WTC11 (cell line): Measurements from ENCODE around the gene REG4. TPM values are rescaled to one million over a fixed set of nuclear protein-coding genes. Genes with fewer than 3 reads are reported as not detected.
"Not testable (repeated sequence)": the region's sequence is repeated elsewhere in the genome, so short reads cannot be mapped to it uniquely, and the experiment has no call there.

Source experiments
- ATAC-seq: fragments of 200-7000 bp; cut with Tn5 transposase; 2 replicates; pipeline ENCODE4 v1.10.0; 2021; ENCODE audit warnings: mild to moderate bottlenecking, moderate library complexity
- CTCF ChIA-PET: fragments of 300-600 bp; sonication (Branson Sonifier 250); formaldehyde crosslinking; loops from one replicate; lab custom pipeline; 2021; ENCODE audit warnings: antibody characterized with exemption; lab: Charles Lee
- POLR2A ChIA-PET: fragments of 350-600 bp; sonication (Branson Sonifier 250); formaldehyde crosslinking; loops from one replicate; lab custom pipeline; 2021; ENCODE audit warnings: antibody characterized with exemption; lab: Charles Lee
- DNase-seq: peaks from one replicate; pipeline ENCODE4 v3.0.0; 2021; ENCODE audit warnings: low spot score
- H3K27ac Mint-ChIP-seq: 2 replicates; pipeline ENCODE4 v1.8.0; 2021; ENCODE audit warnings: mixed read lengths
- H3K27me3 Mint-ChIP-seq: 2 replicates; pipeline ENCODE4 v1.8.0; 2021; ENCODE audit warnings: low read depth, mild to moderate bottlenecking, moderate library complexity, mixed read lengths
- H3K36me3 Mint-ChIP-seq: 2 replicates; pipeline ENCODE4 v1.8.0; 2021; ENCODE audit warnings: mixed read lengths
- H3K4me1 Mint-ChIP-seq: 2 replicates; pipeline ENCODE4 v1.8.0; 2022; ENCODE audit warnings: mixed read lengths
- H3K4me3 Mint-ChIP-seq: 2 replicates; pipeline ENCODE4 v1.8.0; 2021; ENCODE audit warnings: mild to moderate bottlenecking, moderate library complexity, mixed read lengths
- H3K9me3 Mint-ChIP-seq: 2 replicates; pipeline ENCODE4 v1.8.0; 2021; ENCODE audit warnings: mixed read lengths
- AR ChIP-seq: fragments of 250-450 bp; sonication (Bioruptor Pico); IDR thresholded peaks from 2 replicates; pipeline ENCODE4 v1.9.0; 2021; ENCODE audit warnings: mild to moderate bottlenecking
- CBFB ChIP-seq: sonication (generic); formaldehyde crosslinking; IDR thresholded peaks from 2 replicates; pipeline ENCODE4 v1.8.1; 2022; ENCODE audit warnings: mild to moderate bottlenecking, low read depth, missing genetic modification reagents
- CREB1 ChIP-seq: sonication (generic); formaldehyde crosslinking; IDR thresholded peaks from 2 replicates; pipeline ENCODE4 v1.8.0; 2023; ENCODE audit warnings: mild to moderate bottlenecking, missing genetic modification reagents
- EMX1 ChIP-seq: fragments of 250-450 bp; sonication (Bioruptor Pico); IDR thresholded peaks from 2 replicates; pipeline ENCODE4 v1.8.0; 2021; ENCODE audit warnings: mild to moderate bottlenecking
- ESRRA ChIP-seq: sonication (generic); formaldehyde crosslinking; IDR thresholded peaks from 2 replicates; pipeline ENCODE4 v1.8.1; 2022; ENCODE audit warnings: mild to moderate bottlenecking, missing genetic modification reagents, borderline replicate concordance
- ETV6 ChIP-seq: sonication (generic); formaldehyde crosslinking; IDR thresholded peaks from 2 replicates; pipeline ENCODE4 v1.8.1; 2022; ENCODE audit warnings: mild to moderate bottlenecking, missing genetic modification reagents
- GTF2I ChIP-seq: fragments of 250-450 bp; sonication (Bioruptor Pico); conservative IDR thresholded peaks from 2 replicates; pipeline ENCODE4 v1.4.0; 2021; ENCODE audit warnings: mild to moderate bottlenecking
- IRF2 ChIP-seq: sonication (generic); formaldehyde crosslinking; IDR thresholded peaks from 2 replicates; pipeline ENCODE4 v1.8.0; 2022; ENCODE audit warnings: low read depth, missing genetic modification reagents, borderline replicate concordance
- JAZF1 ChIP-seq: fragments of 250-450 bp; sonication (Bioruptor Pico); IDR thresholded peaks from 2 replicates; pipeline ENCODE4 v1.9.0; 2021; ENCODE audit warnings: moderate library complexity, mild to moderate bottlenecking, inconsistent platforms
- MAX ChIP-seq: sonication (generic); formaldehyde crosslinking; IDR thresholded peaks from 2 replicates; pipeline ENCODE4 v1.8.0; 2022; ENCODE audit warnings: mild to moderate bottlenecking, missing genetic modification reagents
- MLX ChIP-seq: sonication (generic); formaldehyde crosslinking; IDR thresholded peaks from 2 replicates; pipeline ENCODE4 v1.8.1; 2023; ENCODE audit warnings: mild to moderate bottlenecking, missing genetic modification reagents, moderate library complexity
- NFE2L1 ChIP-seq: sonication (generic); formaldehyde crosslinking; IDR thresholded peaks from 2 replicates; pipeline ENCODE4 v1.8.1; 2023; ENCODE audit warnings: missing genetic modification reagents
- NFYB ChIP-seq: sonication (generic); formaldehyde crosslinking; conservative IDR thresholded peaks from 2 replicates; pipeline ENCODE4 v1.8.0; 2022; ENCODE audit warnings: low read depth, missing genetic modification reagents
- NR3C1 ChIP-seq: sonication (generic); formaldehyde crosslinking; conservative IDR thresholded peaks from 2 replicates; pipeline ENCODE4 v1.8.1; 2023; ENCODE audit warnings: low read depth, mild to moderate bottlenecking, missing genetic modification reagents
- SP1 ChIP-seq: sonication (generic); formaldehyde crosslinking; conservative IDR thresholded peaks from 2 replicates; pipeline ENCODE4 v1.8.1; 2022; ENCODE audit warnings: missing genetic modification reagents
- STAT6 ChIP-seq: sonication (generic); formaldehyde crosslinking; conservative IDR thresholded peaks from 2 replicates; pipeline ENCODE4 v1.8.1; 2023; ENCODE audit warnings: mild to moderate bottlenecking, low read depth, missing genetic modification reagents, moderate library complexity
- TP53 ChIP-seq: sonication (generic); formaldehyde crosslinking; IDR thresholded peaks from 2 replicates; pipeline ENCODE4 v1.8.1; 2023; ENCODE audit warnings: mild to moderate bottlenecking, missing genetic modification reagents
- ZBTB21 ChIP-seq: sonication (generic); formaldehyde crosslinking; IDR thresholded peaks from 2 replicates; pipeline ENCODE4 v1.8.1; 2023; ENCODE audit warnings: mild to moderate bottlenecking, missing genetic modification reagents, borderline replicate concordance
- ZNF317 ChIP-seq: sonication (generic); formaldehyde crosslinking; IDR thresholded peaks from 2 replicates; pipeline ENCODE4 v1.8.1; 2023; ENCODE audit warnings: low read depth, mild to moderate bottlenecking, moderate library complexity, missing genetic modification reagents, borderline replicate concordance
- total RNA-seq: library from RNA; stranded (reverse); gene quantifications from 3 replicates; pipeline ENCODE4 v1.2.3, GENCODE V29; 2021
- TF ChIP-seq, protein P1 (sequence below): fragments of 250-450 bp; sonication (Bioruptor Pico); IDR thresholded peaks from 2 replicates; pipeline ENCODE4 v2.1.2; 2022; ENCODE audit warnings: mild to moderate bottlenecking, moderate library complexity
- TF ChIP-seq, protein P2 (sequence below): sonication (generic); formaldehyde crosslinking; IDR thresholded peaks from 2 replicates; pipeline ENCODE4 v1.8.1; 2023; ENCODE audit warnings: mild to moderate bottlenecking, missing genetic modification reagents, moderate library complexity

REG4 gene
- total RNA-seq, 1 experiment from 2014 or later, result 0.31 TPM

- 0 out of 2 replicates have a peak, but pooled peaks cover 3% of the 10 kb centered on the region for H3K4me1 Mint-ChIP-seq
- TF ChIP-seq ESRRA, result no peak
- no peak for TF ChIP-seq AR
- no peak for TF ChIP-seq JAZF1 (CRISPR knock-in tag)
- TF ChIP-seq, all 79 proteins: peak for 0
- ATAC-seq (no peak), DNase-seq (no peak)
- Mint-ChIP-seq H3K4me3 (no peak overlapping the region), H3K9me3 (no peaks in the 10 kb centered on the region), H3K27ac (no peak overlapping the region), H3K27me3 (no peaks in the 10 kb centered on the region), H3K36me3 (no peaks in the 10 kb centered on the region)
- CTCF ChIA-PET, result interaction anchor here (1.2 kb wide), 1 partner anchor 19 kb away, joined by 3 read pairs; no protein-coding TSS in a partner anchor
- POLR2A ChIA-PET, result no interaction called here
Observed at GRCh38 chr1:119790451-119791198, 20.6 kb downstream of the REG4 start.

DNA sequence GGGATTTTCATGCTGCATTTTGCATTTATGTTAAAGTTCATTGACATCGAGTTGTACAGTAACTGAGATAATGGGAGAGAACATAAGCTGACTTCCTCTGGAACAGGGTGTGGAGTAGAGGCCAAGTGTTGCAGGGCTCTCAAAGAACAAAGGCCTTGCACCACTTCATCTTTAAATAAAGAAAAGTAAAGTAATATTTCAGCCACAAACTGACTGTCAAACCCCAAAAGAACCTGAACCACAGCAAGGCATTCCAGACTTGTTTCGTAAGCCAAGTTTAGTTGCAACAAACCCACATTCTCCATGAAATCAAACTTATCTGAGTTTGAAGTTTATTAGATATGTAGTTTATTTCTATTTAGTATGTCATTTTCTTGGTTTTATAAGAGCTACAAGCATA, 23.5 kb downstream of the REG4 start:
- POLR2A ChIA-PET, result interaction anchor here (0.6 kb wide), 1 partner anchor 162 kb away, joined by 3 read pairs; no protein-coding TSS in a partner anchor
- CTCF ChIA-PET, result no interaction called here
- Mint-ChIP-seq H3K27ac (no peak overlapping the region), H3K36me3 (no peaks in the 10 kb centered on the region), H3K27me3 (no peaks in the 10 kb centered on the region), H3K4me1 (0 out of 2 replicates have a peak, but pooled peaks cover 3% of the 10 kb centered on the region), H3K9me3 (no peaks in the 10 kb centered on the region), H3K4me3 (no peak overlapping the region)
- no peak for TF ChIP-seq TP53
- no peak for TF ChIP-seq SP1 (CRISPR knock-in tag)
- TF ChIP-seq ETV6, result no peak
- TF ChIP-seq MLX (CRISPR knock-in tag), result no peak
- TF ChIP-seq NFYB (CRISPR knock-in tag), result no peak
- no peak for TF ChIP-seq MAX (CRISPR knock-in tag)
- no peak for TF ChIP-seq EMX1
- no peak for TF ChIP-seq NR3C1 (CRISPR knock-in tag)
- no peak for TF ChIP-seq NFE2L1 (CRISPR knock-in tag)
- no peak for TF ChIP-seq CBFB (CRISPR knock-in tag)
- TF ChIP-seq GTF2I (CRISPR knock-in tag), result no peak
- TF ChIP-seq IRF2, result no peak
- no peak for TF ChIP-seq CREB1 (CRISPR knock-in tag)
- TF ChIP-seq, protein P1, sequence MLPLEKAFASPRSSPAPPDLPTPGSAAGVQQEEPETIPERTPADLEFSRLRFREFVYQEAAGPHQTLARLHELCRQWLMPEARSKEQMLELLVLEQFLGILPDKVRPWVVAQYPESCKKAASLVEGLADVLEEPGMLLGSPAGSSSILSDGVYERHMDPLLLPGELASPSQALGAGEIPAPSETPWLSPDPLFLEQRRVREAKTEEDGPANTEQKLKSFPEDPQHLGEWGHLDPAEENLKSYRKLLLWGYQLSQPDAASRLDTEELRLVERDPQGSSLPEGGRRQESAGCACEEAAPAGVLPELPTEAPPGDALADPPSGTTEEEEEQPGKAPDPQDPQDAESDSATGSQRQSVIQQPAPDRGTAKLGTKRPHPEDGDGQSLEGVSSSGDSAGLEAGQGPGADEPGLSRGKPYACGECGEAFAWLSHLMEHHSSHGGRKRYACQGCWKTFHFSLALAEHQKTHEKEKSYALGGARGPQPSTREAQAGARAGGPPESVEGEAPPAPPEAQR (CRISPR knock-in tag), result no peak
- TF ChIP-seq, protein P2, sequence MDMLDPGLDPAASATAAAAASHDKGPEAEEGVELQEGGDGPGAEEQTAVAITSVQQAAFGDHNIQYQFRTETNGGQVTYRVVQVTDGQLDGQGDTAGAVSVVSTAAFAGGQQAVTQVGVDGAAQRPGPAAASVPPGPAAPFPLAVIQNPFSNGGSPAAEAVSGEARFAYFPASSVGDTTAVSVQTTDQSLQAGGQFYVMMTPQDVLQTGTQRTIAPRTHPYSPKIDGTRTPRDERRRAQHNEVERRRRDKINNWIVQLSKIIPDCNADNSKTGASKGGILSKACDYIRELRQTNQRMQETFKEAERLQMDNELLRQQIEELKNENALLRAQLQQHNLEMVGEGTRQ (CRISPR knock-in tag), result no peak
- TF ChIP-seq ZNF317 (CRISPR knock-in tag), result no peak
- no peak for TF ChIP-seq STAT6
- no peak for TF ChIP-seq JAZF1 (CRISPR knock-in tag)
- TF ChIP-seq ZBTB21 (CRISPR knock-in tag), result no peak
- DNase-seq (no peak), ATAC-seq (no peak)

GRCh38 chr1:119786473-119787050, 24.7 kb downstream of the REG4 start:
- H3K4me3 Mint-ChIP-seq, H3K27me3 Mint-ChIP-seq, POLR2A ChIA-PET: not testable (repeated sequence)

GRCh38 chr1:119786046-119786445, 25.2 kb downstream of the REG4 start:
- H3K4me1 Mint-ChIP-seq, H3K36me3 Mint-ChIP-seq, H3K9me3 Mint-ChIP-seq, ATAC-seq, H3K4me3 Mint-ChIP-seq, DNase-seq, H3K27ac Mint-ChIP-seq, H3K27me3 Mint-ChIP-seq, POLR2A ChIA-PET: not testable (repeated sequence)
- CTCF ChIA-PET, result interaction anchor here (0.8 to 1.9 kb wide), 2 partner anchors 23 to 163 kb away, joined by 3 to 8 read pairs; no protein-coding TSS in a partner anchor

More at GRCh38 chr1:119786473-119787050, 24.7 kb downstream of the REG4 start:
- H3K4me1 Mint-ChIP-seq, ATAC-seq, H3K27ac Mint-ChIP-seq, DNase-seq, H3K9me3 Mint-ChIP-seq, H3K36me3 Mint-ChIP-seq: not testable (repeated sequence)
- CTCF ChIA-PET, result interaction anchor here (0.8 to 1.9 kb wide), 2 partner anchors 22 to 162 kb away, joined by 3 to 8 read pairs; no protein-coding TSS in a partner anchor
